HG03097 (cell line): ENCODE measurements around the gene TMEM214.

Source experiments
- ATAC-seq: cut with Tn5 transposase; IDR thresholded peaks from one replicate; pipeline ENCODE4 v1.9.1; 2021; ENCODE audit not compliant: unreplicated experiment, low FRiP score

TMEM214 gene

GRCh38 chr2:27032495-27033252, at the start of gene TMEM214:
TMEM214 (plus strand) TSS chr2:27032965; CDS start chr2:27033016, 51 bp downstream.
- peak; percentile 84 for ATAC-seq

- no peak for ATAC-seq
Observed at GRCh38 chr2:26983746-26984145, 49.0 kb upstream of the TMEM214 start.

GRCh38 chr2:26985807-26986206, 47.0 kb upstream of the TMEM214 start:
- ATAC-seq = no peak

GRCh38 chr2:26986576-26986975, 46.2 kb upstream of the TMEM214 start:
- ATAC-seq = no peak

GRCh38 chr2:26988058-26988860, 44.5 kb upstream of the TMEM214 start:
- no peak for ATAC-seq

GRCh38 chr2:26989156-26989555, 43.6 kb upstream of the TMEM214 start:
- ATAC-seq = no peak

GRCh38 chr2:26991717-26992116, 41.0 kb upstream of the TMEM214 start:
- ATAC-seq = no peak

GRCh38 chr2:26993768-26994167, 39.0 kb upstream of the TMEM214 start:
- ATAC-seq = no peak

- no peak for ATAC-seq
Observed at GRCh38 chr2:26994983-26995382, 37.8 kb upstream of the TMEM214 start.

GRCh38 chr2:26997394-26997793, 35.4 kb upstream of the TMEM214 start:
- ATAC-seq = no peak

- no peak for ATAC-seq
Observed at GRCh38 chr2:26998323-26998722, 34.4 kb upstream of the TMEM214 start.

GRCh38 chr2:27000228-27000627, 32.5 kb upstream of the TMEM214 start:
- no peak for ATAC-seq

- no peak for ATAC-seq
Observed at GRCh38 chr2:27000995-27001394, 31.8 kb upstream of the TMEM214 start.

- ATAC-seq = no peak
Observed at GRCh38 chr2:27001950-27002349, 30.8 kb upstream of the TMEM214 start.

GRCh38 chr2:27003007-27003406, 29.8 kb upstream of the TMEM214 start:
- no peak for ATAC-seq

GRCh38 chr2:27003857-27004256, 28.9 kb upstream of the TMEM214 start:
- ATAC-seq = no peak

- ATAC-seq = no peak
Observed at GRCh38 chr2:27006602-27007415, 26.0 kb upstream of the TMEM214 start.

GRCh38 chr2:27007416-27008374, 25.1 kb upstream of the TMEM214 start:
- ATAC-seq = no peak

GRCh38 chr2:27008678-27009077, 24.1 kb upstream of the TMEM214 start:
- no peak for ATAC-seq

GRCh38 chr2:27009083-27009482, 23.7 kb upstream of the TMEM214 start:
- ATAC-seq = no peak
